RWPE2 (cell line): Measurements from ENCODE around the gene NKX2-2.

Source experiments
- ATAC-seq: fragments of 200-7000 bp; cut with Tn5 transposase; 3 replicates; pipeline ENCODE4 v1.9.1; 2021; ENCODE audit warnings: low read depth
- DNase-seq: peaks from one replicate; pipeline ENCODE4 v3.0.0-alpha.2; 2020; ENCODE audit warnings: low spot score
- H3K27ac ChIP-seq: fragments of 450-650 bp; 2 replicates; pipeline ENCODE4 v1.5.1; 2017; ENCODE audit warnings: mild to moderate bottlenecking; ENCODE audit not compliant: poor library complexity, severe bottlenecking
- H3K27me3 ChIP-seq: fragments of 250-450 bp; sonication (Bioruptor Pico); 2 replicates; pipeline ENCODE4 v1.5.1; 2021; ENCODE audit warnings: mild to moderate bottlenecking, moderate library complexity; ENCODE audit not compliant: insufficient read depth, poor library complexity, severe bottlenecking
- H3K36me3 ChIP-seq: fragments of 250-450 bp; sonication (Bioruptor Pico); 2 replicates; pipeline ENCODE4 v1.5.1; 2020; ENCODE audit warnings: low read depth, mild to moderate bottlenecking, moderate library complexity
- H3K4me1 ChIP-seq: fragments of 250-450 bp; sonication (Bioruptor Pico); 2 replicates; pipeline ENCODE4 v1.5.1; 2021; ENCODE audit warnings: mild to moderate bottlenecking, moderate library complexity; ENCODE audit not compliant: insufficient read depth, poor library complexity, severe bottlenecking
- H3K4me3 ChIP-seq: fragments of 250-450 bp; sonication (Bioruptor Pico); 2 replicates; pipeline ENCODE4 v1.5.1; 2021; ENCODE audit warnings: mild to moderate bottlenecking, moderate library complexity; ENCODE audit not compliant: severe bottlenecking
- H3K9me3 ChIP-seq: fragments of 250-450 bp; sonication (Bioruptor Pico); 2 replicates; pipeline ENCODE4 v1.5.1; 2021; ENCODE audit warnings: mild to moderate bottlenecking, moderate library complexity; ENCODE audit not compliant: severe bottlenecking
- CTCF ChIP-seq: fragments of 450-650 bp; IDR thresholded peaks from one replicate; pipeline ENCODE4 v1.5.1; 2017; ENCODE audit warnings: mild to moderate bottlenecking, moderate library complexity; ENCODE audit not compliant: poor library complexity, severe bottlenecking

Gene NKX2-2

GRCh38 chr20:21548390-21549035 is 34.6 kb upstream of the NKX2-2 start:
- DNase-seq (no peak), ATAC-seq (no peak)
- Histone ChIP-seq H3K4me3 (no peak overlapping the region), H3K27me3 (peaks cover 6% of the 10 kb centered on the region), H3K36me3 (no peaks in the 10 kb centered on the region), H3K4me1 (no peaks in the 10 kb centered on the region), H3K9me3 (no peaks in the 10 kb centered on the region), H3K27ac (no peak overlapping the region)
- TF ChIP-seq CTCF: no peak

DNA sequence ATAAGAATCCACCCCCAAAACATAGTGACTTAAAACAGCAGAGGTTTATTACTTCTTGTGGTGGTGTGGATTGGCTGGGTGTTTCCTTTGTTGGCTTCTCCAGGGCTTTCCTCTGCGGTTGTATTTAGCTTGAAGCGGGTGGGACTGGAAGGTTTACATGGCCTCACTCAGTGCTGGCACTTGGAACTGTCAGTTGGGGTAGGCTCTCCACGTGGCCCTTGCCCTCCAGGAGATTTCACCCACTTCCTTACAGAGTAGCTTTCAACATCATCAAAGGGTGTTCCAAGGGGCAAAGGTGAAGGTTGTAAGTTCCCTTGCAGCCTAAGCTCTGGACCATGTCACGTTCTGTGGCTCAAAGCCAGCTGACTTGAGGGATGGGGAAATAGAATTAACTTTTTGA is 32.5 kb upstream of the NKX2-2 start:
- TF ChIP-seq CTCF: no peak
- H3K27me3 ChIP-seq: peaks cover 6% of the 10 kb centered on the region
- no peaks in the 10 kb centered on the region for H3K36me3 ChIP-seq
- ATAC-seq (no peak), DNase-seq (no peak)
- H3K27ac ChIP-seq: no peak overlapping the region
- no peak overlapping the region for H3K4me3 ChIP-seq
- no peaks in the 10 kb centered on the region for H3K4me1 ChIP-seq
- H3K9me3 ChIP-seq: no peaks in the 10 kb centered on the region

DNA sequence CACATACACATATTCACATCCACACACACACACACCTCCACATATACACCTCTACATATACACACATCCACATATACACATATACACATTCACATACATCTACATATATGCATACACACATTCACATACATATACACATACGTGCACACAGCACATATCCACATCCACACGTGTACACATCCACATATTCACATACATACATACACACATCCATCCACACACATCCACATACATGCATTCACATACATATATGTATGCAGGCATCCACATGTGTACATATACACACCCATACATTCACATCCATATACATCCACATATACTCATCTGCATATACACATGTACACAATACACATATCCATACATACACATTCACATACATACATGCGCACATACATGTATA is 25.6 kb upstream of the NKX2-2 start:
- TF ChIP-seq CTCF: no peak
- Histone ChIP-seq H3K4me1 (no peaks in the 10 kb centered on the region), H3K36me3 (no peaks in the 10 kb centered on the region), H3K4me3 (no peak overlapping the region), H3K27me3 (peaks cover 21% of the 10 kb centered on the region), H3K27ac (no peak overlapping the region), H3K9me3 (no peaks in the 10 kb centered on the region)
- ATAC-seq (no peak), DNase-seq (no peak)

DNA sequence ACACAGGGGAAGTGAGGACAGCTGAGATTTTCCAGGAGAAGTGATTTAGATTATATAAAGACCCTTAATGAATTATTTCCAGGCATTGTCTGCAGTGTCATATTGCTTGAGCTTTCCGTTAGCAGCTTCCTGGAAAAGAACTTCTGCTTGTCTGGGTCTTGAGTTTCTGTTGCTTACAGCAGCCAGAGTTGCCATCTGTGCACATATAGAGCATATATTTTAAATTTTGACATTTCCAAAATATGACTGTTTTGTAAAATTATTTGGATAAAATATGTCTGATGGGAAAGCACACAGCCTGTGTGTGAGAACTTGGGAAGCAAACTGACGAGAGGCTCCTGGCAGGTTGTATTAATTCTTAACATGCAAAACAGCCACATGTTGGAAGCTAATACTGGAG is 21.0 kb upstream of the NKX2-2 start:
- peaks cover 20% of the 10 kb centered on the region for H3K27me3 ChIP-seq
- no peak for ATAC-seq
- H3K9me3 ChIP-seq: no peaks in the 10 kb centered on the region
- TF ChIP-seq CTCF: no peak
- no peak overlapping the region for H3K27ac ChIP-seq
- H3K4me1 ChIP-seq: no peaks in the 10 kb centered on the region
- no peak overlapping the region for H3K4me3 ChIP-seq
- no peak for DNase-seq
- no peaks in the 10 kb centered on the region for H3K36me3 ChIP-seq

GRCh38 chr20:21534453-21534852 is 20.6 kb upstream of the NKX2-2 start:
- DNase-seq: no peak
- no peaks in the 10 kb centered on the region for H3K36me3 ChIP-seq
- no peak overlapping the region for H3K4me3 ChIP-seq
- ATAC-seq: no peak
- H3K9me3 ChIP-seq: no peaks in the 10 kb centered on the region
- no peaks in the 10 kb centered on the region for H3K4me1 ChIP-seq
- TF ChIP-seq CTCF: no peak
- peaks cover 19% of the 10 kb centered on the region for H3K27me3 ChIP-seq
- no peak overlapping the region for H3K27ac ChIP-seq
